Forelimb muscle (tissue), 1 donor: Measurements from ENCODE around the gene MTHFR. TPM values are rescaled to one million over a fixed set of nuclear protein-coding genes. Genes with fewer than 3 reads are reported as not detected.

Source experiments
- DNase-seq: peaks from one replicate; pipeline ENCODE4 v3.0.0-alpha.2; 2013; ENCODE audit warnings: low read depth
- polyA plus RNA-seq: library from polyadenylated mRNA; unstranded; fragments of 120-200 nt; gene quantifications from one replicate; pipeline ENCODE4 v1.2.1, GENCODE V29; 2013; ENCODE audit not compliant: insufficient read length

Gene MTHFR
- 38.7 TPM for polyA plus RNA-seq

GRCh38 chr1:11805422-11806306 lies at the start of gene MTHFR, which contains the start of gene CLCN6:
TSS of gene MTHFR (minus strand) at chr1:11805964. CDS start at chr1:11803116, 2,848 bp downstream.
TSS of gene CLCN6 (plus strand) at chr1:11806191. CDS start at chr1:11806263, 72 bp downstream.
- DNase-seq, result peak; percentile 94

DNA sequence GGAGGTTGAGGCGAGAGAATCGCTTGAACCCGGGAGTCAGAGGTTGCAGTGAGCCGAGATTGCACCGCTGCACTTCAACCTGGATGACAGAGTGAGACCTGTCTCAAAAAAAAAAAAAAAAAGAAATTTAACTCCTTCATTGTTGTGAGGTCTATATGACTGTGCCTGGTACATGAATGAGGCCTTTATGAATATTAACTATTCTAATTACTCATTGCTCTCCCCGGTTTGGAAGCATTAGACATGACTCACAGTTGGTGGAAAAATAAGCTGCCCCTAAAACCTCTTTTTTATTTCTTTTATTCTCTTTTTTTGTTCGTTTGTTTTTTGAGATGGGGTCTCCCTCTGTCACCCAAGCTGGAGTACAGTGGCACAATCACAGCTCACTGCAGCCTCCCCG lies 49.7 kb upstream of the MTHFR start:
- DNase-seq, result no peak

GRCh38 chr1:11854519-11854918 lies 48.8 kb upstream of the MTHFR start:
- DNase-seq, result no peak

- DNase-seq, result no peak
Observed at GRCh38 chr1:11851180-11851579, 45.4 kb upstream of the MTHFR start.

DNA sequence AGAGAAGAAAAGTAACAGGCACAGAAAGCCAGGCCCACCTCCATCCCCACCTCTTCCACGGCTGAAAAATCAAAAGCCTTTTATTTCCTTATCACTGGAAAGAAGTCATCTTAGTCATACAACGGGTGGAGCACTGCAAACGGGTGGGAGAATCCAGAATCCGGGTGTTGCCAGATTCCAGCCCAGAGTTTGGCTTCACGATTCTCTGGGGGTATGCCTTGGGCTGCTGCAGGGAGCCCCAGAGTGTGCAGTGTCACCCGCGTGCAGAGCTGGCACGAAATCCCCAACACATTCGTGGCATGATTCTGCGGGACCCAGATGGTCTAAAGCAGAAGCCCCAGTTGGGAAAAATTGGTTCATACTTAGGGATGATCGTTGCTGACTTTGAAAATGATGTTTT lies 44.4 kb upstream of the MTHFR start:
- DNase-seq, result no peak

- DNase-seq, result no peak
Observed at GRCh38 chr1:11848373-11848700, 42.6 kb upstream of the MTHFR start.

- DNase-seq, result no peak
Observed at GRCh38 chr1:11847667-11848372, 42.1 kb upstream of the MTHFR start, which contains the start of gene NPPA. TSS of gene NPPA (minus strand) at chr1:11847783. CDS start at chr1:11847684, 99 bp downstream.

DNA sequence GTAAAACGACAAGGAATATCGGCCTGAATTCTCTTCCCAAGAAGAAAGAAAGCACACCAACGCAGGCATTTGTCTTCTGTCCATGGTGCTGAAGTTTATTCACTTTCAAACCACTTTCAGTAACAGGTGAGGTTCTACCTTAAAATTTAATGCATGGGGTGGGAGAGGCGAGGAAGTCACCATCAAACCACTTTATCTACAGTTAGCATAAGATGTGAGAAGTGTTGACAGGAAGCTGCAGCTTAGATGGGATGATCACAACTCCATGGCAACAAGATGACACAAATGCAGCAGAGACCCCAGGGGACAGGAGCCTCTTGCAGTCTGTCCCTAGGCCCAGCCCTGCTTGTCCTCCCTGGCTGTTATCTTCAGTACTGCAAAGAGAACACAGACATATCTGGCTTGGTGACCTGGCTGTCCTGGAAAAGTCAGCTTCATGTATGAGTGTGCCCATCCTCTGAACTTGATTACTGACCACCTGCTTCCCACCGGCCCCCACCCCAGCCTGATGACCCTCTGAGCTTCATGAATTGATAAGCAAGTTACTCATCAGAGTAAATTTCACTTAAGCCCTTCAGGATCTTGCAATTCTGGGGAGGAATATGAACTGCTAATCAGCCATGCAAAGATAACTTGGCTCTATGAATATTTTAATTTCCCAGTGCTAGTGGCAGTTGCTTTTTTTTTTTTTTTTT lies 40.0 kb upstream of the MTHFR start:
- no peak for DNase-seq

DNA sequence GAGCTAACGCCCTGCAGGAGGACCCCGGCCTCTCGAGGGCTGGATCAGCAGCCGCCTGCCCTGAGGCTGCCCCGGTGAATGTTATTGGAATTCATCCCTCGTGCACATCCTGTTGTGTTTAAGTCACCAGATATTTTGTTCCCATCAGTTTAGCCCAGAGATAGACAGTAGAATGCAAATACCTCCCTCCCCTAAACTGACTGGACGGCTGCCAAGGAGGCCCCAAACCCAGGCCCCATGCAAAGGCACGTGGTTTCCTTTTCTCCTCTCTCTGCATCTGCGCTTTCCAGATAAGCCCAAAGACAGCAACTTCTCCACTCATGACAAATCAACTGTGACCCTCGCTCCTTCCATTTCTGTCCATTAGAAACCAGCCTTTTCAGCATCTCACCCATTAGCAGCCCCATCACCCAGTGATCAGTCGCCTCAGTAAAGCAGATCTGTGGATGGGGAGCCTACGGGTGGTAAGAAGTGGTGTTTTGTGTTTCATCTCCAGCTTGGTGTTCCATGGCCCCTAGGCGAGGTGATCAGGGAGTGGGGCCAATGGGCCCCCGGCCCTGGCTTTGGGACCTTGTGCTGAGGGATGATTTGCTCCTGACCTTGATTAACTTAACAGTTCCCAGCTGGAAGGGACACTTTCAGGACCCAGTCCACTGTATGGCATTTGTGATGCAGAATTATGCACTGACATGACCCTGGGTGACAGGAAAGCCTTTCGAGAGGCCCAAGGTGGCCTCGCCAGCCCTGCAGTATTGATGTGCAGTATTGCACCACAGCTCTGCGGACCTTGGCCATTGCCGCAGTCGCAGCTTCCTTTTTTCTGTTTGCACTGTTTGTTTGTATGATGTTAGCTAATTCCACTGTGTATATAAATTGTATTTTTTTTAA lies 36.6 kb upstream of the MTHFR start:
- no peak for DNase-seq

GRCh38 chr1:11841245-11842153 lies 35.7 kb upstream of the MTHFR start:
- DNase-seq, result no peak

GRCh38 chr1:11839727-11840705 lies 34.3 kb upstream of the MTHFR start:
- no peak for DNase-seq

- peak; percentile 25 for DNase-seq
Observed at GRCh38 chr1:11838349-11839272, 32.8 kb upstream of the MTHFR start.

- DNase-seq, result no peak
Observed at GRCh38 chr1:11837767-11838348, 32.1 kb upstream of the MTHFR start.

DNA sequence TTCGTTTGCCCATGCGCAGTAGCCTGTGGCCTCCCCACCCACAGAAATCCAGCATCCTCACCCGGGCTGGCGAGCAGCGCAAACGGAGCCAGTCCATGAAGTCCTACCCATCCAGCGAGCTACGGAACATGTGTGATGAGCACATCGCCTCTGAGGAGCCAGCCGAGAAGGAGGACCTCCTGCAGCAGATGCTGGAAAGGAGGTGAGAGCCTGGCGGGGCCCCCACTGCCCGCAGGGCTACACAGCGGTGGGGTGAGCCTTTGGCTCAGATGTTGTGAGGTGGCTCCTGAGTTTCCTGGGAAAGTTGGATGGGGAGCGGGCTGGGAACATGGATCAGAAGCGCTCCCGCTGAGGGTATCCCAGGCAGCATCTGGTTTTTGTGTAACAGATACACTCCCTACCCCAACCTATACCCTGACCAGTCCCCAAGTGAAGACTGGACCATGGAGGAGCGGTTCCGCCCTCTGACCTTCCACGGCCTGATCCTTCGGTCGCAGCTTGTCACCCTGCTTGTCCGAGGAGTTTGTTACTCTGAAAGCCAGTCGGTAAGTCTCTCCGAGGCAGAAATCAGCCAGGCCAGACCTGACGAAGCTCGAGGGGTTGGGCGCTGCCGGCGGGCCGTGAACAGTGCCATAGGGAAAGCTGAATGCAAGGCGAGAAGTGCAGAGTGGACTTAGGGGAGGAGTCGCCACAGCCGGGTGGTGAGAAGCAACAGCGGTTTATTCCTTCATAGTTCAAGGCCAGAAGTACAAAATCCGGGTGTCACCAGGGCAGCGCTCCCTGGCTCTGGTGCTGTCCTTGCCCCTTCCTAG lies 31.4 kb upstream of the MTHFR start:
- no peak for DNase-seq

- no peak for DNase-seq
Observed at GRCh38 chr1:11835441-11836225, 29.9 kb upstream of the MTHFR start.

DNA sequence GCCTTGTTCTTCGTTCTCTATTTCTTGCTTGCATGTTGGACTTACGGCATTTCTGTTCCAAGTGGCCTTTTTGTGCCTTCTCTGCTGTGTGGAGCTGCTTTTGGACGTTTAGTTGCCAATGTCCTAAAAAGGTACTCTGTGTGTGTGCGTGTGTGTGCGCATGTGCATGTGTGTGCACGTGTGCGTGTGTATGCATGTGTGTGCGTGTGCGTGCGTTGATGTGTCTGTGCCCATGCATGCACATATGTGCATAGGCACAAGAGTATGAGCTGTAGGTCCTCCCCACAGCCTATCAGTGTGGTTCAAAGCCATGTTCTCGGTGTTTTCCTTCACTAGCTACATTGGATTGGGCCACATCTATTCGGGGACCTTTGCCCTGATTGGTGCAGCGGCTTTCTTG lies 28.1 kb upstream of the MTHFR start:
- no peak for DNase-seq
